Activated CD8-positive, alpha-beta memory T cell treated with anti-CD3 and anti-CD28 coated beads for 48 hours (primary cell): ENCODE results near the gene LCE2D.
"Not testable (repeated sequence)": the region's sequence is repeated elsewhere in the genome, so short reads cannot be mapped to it uniquely, and the experiment has no call there.

Experiments used
- DNase-seq, 3 experiments: peaks; one replicate each; pipeline ENCODE4 v3.0.0-alpha.2; 2020; ENCODE audit warnings: low read depth in 2 of 3, low spot score in 2 of 3

Gene LCE2D

GRCh38 chr1:152663098-152663497 lies at the start of gene LCE2D:
LCE2D (plus strand) TSS chr1:152663380; CDS start chr1:152664106, 726 bp downstream.
- no peak for DNase-seq

- no peak for DNase-seq
These were observed 49.7 kb upstream of the LCE2D start, which contains the start of gene LCE3B for GRCh38 chr1:152613511-152613910. LCE3B (plus strand) TSS chr1:152613811; CDS start chr1:152613811, 0 bp downstream.

GRCh38 chr1:152621993-152622392 lies 41.2 kb upstream of the LCE2D start:
- no peak for DNase-seq

GRCh38 chr1:152622803-152623202 lies 40.4 kb upstream of the LCE2D start, which contains the start of gene LCE3A:
LCE3A (minus strand) TSS chr1:152623103; CDS start chr1:152623103, 0 bp downstream.
- no peak for DNase-seq

- DNase-seq, result peak in 1 of 3 experiments; percentile 11
These were observed 39.9 kb upstream of the LCE2D start for GRCh38 chr1:152623203-152623844.

GRCh38 chr1:152626744-152627143 lies 36.4 kb upstream of the LCE2D start:
- DNase-seq, result no peak

- no peak for DNase-seq
These were observed 32.6 kb upstream of the LCE2D start for GRCh38 chr1:152630596-152630995.

GRCh38 chr1:152640351-152640750 lies 22.8 kb upstream of the LCE2D start:
- DNase-seq, result no peak

GRCh38 chr1:152643945-152644344 lies 19.2 kb upstream of the LCE2D start:
- no peak for DNase-seq

GRCh38 chr1:152645146-152645545 lies 18.0 kb upstream of the LCE2D start:
- no peak for DNase-seq

GRCh38 chr1:152646656-152647055 lies 16.5 kb upstream of the LCE2D start:
- no peak for DNase-seq

GRCh38 chr1:152654110-152654509 lies 9.1 kb upstream of the LCE2D start:
- DNase-seq, result peak in 1 of 3 experiments; percentile 60

- no peak for DNase-seq
These were observed 6.7 kb upstream of the LCE2D start for GRCh38 chr1:152656459-152656858.

- DNase-seq, result no peak
These were observed 5.5 kb upstream of the LCE2D start for GRCh38 chr1:152657677-152658076.

GRCh38 chr1:152658649-152659048 lies 4.5 kb upstream of the LCE2D start:
- no peak for DNase-seq

- not testable (repeated sequence) for DNase-seq
These were observed 3.0 kb downstream of the LCE2D start for GRCh38 chr1:152666171-152666570.

- no peak for DNase-seq
These were observed 4.5 kb downstream of the LCE2D start for GRCh38 chr1:152667648-152668047.

GRCh38 chr1:152673016-152673415 lies 9.8 kb downstream of the LCE2D start:
- no peak for DNase-seq

- DNase-seq, result not testable (repeated sequence)
These were observed 11.8 kb downstream of the LCE2D start, which contains the start of gene LCE2C for GRCh38 chr1:152674983-152675382. LCE2C (plus strand) TSS chr1:152675279; CDS start chr1:152676016, 737 bp downstream.

- DNase-seq, result no peak
These were observed 16.3 kb downstream of the LCE2D start for GRCh38 chr1:152679459-152679858.

GRCh38 chr1:152681616-152682015 lies 18.4 kb downstream of the LCE2D start:
- no peak for DNase-seq

- DNase-seq, result no peak
These were observed 20.7 kb downstream of the LCE2D start for GRCh38 chr1:152683846-152684245.

GRCh38 chr1:152685823-152686222 lies 22.6 kb downstream of the LCE2D start, which contains the start of gene LCE2B:
LCE2B (plus strand) TSS chr1:152686123; CDS start chr1:152686844, 721 bp downstream.
- DNase-seq, result not testable (repeated sequence)
